T-helper 1 cell treated with Interleukin-12 subunit alpha and Interleukin-12 subunit beta and Interleukin-4 antibody, amounts not matched to agents 30 μg/mL and 1 μg/mL, for 36 hours (primary cell): ENCODE results near the gene NELFB.
A peak's percentile ranks its signal among the peaks of the same experiment; 100 is the strongest.
"Not testable (repeated sequence)": the region's sequence is repeated elsewhere in the genome, so short reads cannot be mapped to it uniquely, and the experiment has no call there.

Source experiments
- H3K27ac Mint-ChIP-seq: one replicate; pipeline ENCODE4 v1.8.0; 2021; ENCODE audit warnings: mild to moderate bottlenecking, mixed read lengths
- H3K27me3 Mint-ChIP-seq: one replicate; pipeline ENCODE4 v1.8.0; 2021; ENCODE audit warnings: low read depth, mixed read lengths
- H3K36me3 Mint-ChIP-seq: one replicate; pipeline ENCODE4 v1.8.0; 2021; ENCODE audit warnings: low read depth, mixed read lengths
- H3K4me1 Mint-ChIP-seq: one replicate; pipeline ENCODE4 v1.8.0; 2021; ENCODE audit warnings: low read depth, mixed read lengths
- H3K4me3 Mint-ChIP-seq: one replicate; pipeline ENCODE4 v1.8.0; 2021; ENCODE audit warnings: mild to moderate bottlenecking, moderate library complexity, mixed read lengths
- H3K9me3 Mint-ChIP-seq: one replicate; pipeline ENCODE4 v1.8.0; 2021; ENCODE audit warnings: mixed read lengths

NELFB gene

DNA sequence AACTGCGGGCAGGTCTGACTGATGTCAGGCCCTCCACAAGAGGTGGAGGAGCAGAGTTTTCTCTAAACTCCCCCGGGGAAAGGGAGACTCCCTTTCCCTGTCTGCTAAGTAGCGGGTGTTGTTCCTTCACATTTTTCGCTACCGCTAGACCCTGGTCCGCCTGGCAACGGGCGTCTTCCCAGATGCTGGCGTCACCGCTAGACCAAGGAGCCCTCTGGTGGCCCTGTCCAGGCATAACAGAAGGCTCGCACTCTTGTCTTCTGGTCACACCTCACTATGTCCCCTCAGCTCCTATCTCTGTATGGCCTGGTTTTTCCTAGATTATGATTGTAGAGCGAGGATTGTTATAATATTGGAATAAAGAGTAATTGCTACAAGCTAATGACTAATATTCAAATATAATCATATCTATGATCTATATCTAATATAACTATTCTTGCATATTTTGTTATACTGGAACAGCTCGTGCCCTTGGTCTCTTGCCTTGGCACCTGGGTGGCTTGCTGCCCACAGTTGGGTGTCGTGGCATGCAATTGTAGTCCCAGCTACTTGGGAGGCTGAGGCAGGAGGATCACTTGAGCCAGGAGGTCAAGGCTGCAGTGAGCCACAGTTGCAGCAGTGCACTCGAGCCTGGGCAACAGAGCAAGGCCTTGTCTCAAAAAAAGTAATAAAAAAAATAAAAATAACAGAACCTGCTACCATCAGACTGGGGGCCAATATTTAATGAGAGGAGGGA, 7.2 kb downstream of the NELFB start:
- not testable (repeated sequence) for H3K4me3 Mint-ChIP-seq, H3K9me3 Mint-ChIP-seq, H3K27me3 Mint-ChIP-seq, H3K36me3 Mint-ChIP-seq, H3K27ac Mint-ChIP-seq, H3K4me1 Mint-ChIP-seq

DNA sequence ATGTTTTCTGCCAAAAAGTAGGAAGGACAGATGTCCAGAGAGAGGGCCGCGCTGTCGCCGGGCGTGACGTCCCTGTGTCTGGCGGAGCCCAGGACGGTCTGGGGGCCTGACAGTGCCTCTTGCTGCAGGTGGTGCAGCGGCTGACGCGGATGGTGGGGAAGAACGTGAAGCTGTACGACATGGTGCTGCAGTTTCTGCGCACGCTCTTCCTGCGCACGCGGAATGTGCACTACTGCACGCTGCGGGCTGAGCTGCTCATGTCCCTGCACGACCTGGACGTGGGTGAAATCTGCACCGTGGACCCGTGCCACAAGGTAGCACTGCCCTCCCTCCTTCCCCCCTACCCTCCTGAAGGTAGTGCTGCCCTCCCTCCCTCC, 7.8 kb downstream of the NELFB start:
- Mint-ChIP-seq H3K4me3 (no peak overlapping the region), H3K27me3 (no peaks in the 10 kb centered on the region), H3K9me3 (no peaks in the 10 kb centered on the region), H3K36me3 (peaks cover 7% of the 10 kb centered on the region), H3K27ac (no peak overlapping the region), H3K4me1 (no peaks in the 10 kb centered on the region)

DNA sequence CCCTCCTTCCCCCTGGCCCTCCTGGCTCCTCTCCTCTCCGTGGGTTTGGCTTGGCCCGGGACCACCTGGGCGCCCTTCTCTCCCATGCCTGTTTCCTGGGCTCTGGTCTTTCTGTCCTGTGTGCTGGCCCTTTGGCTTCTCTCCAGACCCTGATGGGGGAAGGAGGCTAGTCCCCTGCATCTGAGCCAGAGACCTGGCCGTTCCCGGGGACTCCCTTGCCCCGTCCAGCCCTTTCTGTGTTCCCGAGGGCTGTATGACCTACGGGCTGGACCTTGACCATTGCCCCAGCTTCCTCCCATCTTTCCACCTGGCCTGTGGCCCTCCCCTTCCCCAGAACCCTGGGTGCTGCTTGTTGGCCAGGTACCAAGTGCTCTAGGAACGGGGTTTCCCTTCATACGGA, 8.4 kb downstream of the NELFB start:
- Mint-ChIP-seq H3K36me3 (peaks cover 9% of the 10 kb centered on the region), H3K4me1 (peaks cover under 1% of the 10 kb centered on the region), H3K9me3 (no peaks in the 10 kb centered on the region), H3K4me3 (no peak overlapping the region), H3K27me3 (no peaks in the 10 kb centered on the region), H3K27ac (no peak overlapping the region)

DNA sequence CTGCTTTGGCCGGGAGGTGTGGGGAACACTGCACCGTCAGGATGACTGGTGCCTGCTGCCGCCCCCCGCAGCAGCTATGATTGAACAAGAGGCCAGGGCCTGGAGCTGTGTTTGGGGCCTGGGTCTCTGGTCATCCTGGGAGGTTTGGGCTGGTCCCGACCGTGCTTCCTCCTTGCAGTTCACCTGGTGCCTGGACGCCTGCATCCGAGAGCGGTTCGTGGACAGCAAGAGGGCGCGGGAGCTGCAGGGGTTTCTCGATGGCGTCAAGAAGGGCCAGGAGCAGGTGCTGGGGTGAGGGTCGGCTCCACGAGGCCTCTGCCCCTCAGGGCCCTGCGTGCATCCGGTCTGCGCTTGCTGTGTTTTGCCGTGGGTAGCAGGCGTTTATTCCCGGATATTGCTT, 8.9 kb downstream of the NELFB start:
- Mint-ChIP-seq H3K4me3 (no peak overlapping the region), H3K27me3 (no peaks in the 10 kb centered on the region), H3K27ac (no peak overlapping the region), H3K4me1 (peaks cover 3% of the 10 kb centered on the region), H3K36me3 (peaks cover 13% of the 10 kb centered on the region), H3K9me3 (no peaks in the 10 kb centered on the region)

DNA sequence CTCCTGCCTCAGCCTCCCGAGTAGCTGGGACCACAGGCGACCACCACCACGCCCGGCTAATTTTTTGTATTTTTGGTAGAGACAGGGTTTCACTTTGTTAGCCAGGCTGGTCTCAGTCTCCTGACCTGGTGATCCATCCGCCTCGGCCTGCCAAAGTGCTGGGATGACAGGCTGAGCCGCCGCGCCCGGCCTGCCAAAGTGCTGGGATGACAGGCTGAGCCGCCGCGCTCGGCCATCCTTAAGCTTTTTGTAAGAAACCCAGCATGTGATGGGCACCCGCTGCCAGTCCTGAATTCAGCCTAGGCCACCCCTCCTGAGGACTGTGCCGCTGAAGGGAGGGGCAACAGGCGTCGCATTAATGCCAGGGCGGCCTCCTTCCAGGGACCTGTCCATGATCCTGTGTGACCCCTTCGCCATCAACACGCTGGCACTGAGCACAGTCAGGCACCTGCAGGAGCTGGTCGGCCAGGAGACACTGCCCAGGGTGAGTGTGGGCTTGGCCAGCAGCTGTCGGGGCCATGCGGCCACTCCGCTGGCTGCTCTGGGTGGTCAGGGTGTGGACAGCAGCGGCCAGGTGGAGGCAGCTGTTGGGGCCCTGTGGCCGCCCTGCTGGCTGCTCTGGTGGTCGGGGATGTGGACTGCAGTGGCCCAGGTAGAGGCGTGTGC, 10.5 kb downstream of the NELFB start:
- no peak overlapping the region for H3K4me3 Mint-ChIP-seq
- H3K4me1 Mint-ChIP-seq: peaks cover 3% of the 10 kb centered on the region
- H3K36me3 Mint-ChIP-seq: peaks cover 19% of the 10 kb centered on the region
- H3K9me3 Mint-ChIP-seq: no peaks in the 10 kb centered on the region
- no peaks in the 10 kb centered on the region for H3K27me3 Mint-ChIP-seq
- H3K27ac Mint-ChIP-seq: no peak overlapping the region

DNA sequence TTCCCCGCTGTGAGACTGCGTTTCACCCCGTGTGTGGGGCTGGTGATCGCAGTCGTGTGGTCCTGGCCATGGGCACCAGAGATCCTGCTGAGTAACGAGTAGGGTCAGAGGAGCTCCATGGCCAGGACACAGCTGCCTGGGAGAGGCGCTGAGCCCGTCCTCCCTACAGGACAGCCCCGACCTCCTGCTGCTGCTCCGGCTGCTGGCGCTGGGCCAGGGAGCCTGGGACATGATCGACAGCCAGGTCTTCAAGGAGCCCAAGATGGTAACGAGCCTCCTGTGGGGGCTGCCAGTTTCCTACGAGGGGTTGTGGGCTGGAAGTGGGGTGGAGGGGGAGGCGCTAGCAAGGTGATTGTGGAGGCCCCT, 11.0 kb downstream of the NELFB start:
- no peak overlapping the region for H3K4me3 Mint-ChIP-seq
- no peaks in the 10 kb centered on the region for H3K27me3 Mint-ChIP-seq
- peaks cover 19% of the 10 kb centered on the region for H3K36me3 Mint-ChIP-seq
- H3K9me3 Mint-ChIP-seq: no peaks in the 10 kb centered on the region
- H3K27ac Mint-ChIP-seq: no peak overlapping the region
- peaks cover 3% of the 10 kb centered on the region for H3K4me1 Mint-ChIP-seq

DNA sequence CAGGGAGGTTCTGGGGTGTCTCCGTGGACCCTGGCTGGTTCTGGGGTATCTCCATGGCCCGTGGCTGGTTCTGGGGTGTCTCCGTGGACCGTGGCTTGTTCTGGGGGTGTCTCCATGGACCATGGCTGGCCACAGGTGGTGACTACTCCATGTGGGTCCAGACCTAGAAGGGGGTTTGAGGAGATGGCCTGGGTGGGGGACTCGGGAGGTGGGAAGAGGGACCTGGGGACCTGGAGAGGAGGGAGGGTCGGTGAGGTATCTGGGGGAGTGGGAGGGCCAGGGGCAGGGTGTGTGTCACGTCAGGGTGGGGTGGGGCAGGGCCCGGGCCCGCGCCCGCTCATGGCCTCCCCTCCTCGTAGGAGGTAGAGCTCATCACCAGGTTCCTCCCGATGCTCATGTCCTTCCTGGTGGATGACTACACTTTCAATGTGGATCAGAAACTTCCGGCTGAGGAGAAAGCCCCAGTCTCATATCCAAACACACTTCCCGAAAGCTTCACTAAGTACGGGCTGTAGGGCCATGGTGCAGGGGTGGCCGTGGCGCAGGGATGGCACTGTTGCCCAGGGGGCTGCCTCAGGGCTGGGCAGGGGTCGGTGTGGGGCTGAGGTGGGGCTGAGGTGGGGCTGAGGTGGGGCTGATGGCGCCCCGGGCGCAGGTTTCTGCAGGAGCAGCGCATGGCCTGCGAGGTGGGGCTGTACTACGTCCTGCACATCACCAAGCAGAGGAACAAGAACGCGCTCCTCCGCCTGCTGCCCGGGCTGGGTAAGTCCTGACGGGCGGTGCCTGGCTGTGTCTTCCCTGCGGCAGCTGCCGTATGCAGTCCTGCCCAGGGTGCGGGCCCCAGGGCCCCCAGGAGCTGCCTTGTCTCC, 11.7 kb downstream of the NELFB start:
- no peak overlapping the region for H3K4me3 Mint-ChIP-seq
- H3K27ac Mint-ChIP-seq: no peak overlapping the region
- H3K36me3 Mint-ChIP-seq: peaks cover 21% of the 10 kb centered on the region
- H3K9me3 Mint-ChIP-seq: no peaks in the 10 kb centered on the region
- no peaks in the 10 kb centered on the region for H3K27me3 Mint-ChIP-seq
- H3K4me1 Mint-ChIP-seq: peaks cover 7% of the 10 kb centered on the region

DNA sequence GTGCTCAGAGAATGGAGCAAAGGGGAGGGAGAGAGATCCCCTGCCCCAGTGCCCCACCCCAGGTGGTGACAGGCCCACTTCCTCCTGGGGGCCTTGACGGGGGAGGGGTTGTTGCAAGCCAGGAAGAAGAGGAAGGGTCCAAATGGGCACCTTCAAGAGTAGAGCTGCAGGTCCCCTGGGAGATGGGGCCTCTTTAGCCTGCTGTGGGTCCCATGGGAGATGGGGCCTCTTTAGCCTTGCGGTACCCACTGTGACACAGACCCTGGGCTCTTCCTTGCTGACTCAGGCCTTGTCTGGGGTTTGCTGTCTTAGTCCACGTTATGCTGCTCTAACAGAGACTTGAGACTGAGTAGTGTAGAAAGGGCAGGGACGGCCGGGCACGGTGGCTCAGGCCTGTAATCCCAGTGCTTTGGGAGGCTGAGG, 12.8 kb downstream of the NELFB start:
- Mint-ChIP-seq H3K27me3 (no peaks in the 10 kb centered on the region), H3K27ac (no peak overlapping the region), H3K4me1 (peaks cover 7% of the 10 kb centered on the region), H3K9me3 (no peaks in the 10 kb centered on the region), H3K36me3 (peaks cover 21% of the 10 kb centered on the region), H3K4me3 (no peak overlapping the region)

DNA sequence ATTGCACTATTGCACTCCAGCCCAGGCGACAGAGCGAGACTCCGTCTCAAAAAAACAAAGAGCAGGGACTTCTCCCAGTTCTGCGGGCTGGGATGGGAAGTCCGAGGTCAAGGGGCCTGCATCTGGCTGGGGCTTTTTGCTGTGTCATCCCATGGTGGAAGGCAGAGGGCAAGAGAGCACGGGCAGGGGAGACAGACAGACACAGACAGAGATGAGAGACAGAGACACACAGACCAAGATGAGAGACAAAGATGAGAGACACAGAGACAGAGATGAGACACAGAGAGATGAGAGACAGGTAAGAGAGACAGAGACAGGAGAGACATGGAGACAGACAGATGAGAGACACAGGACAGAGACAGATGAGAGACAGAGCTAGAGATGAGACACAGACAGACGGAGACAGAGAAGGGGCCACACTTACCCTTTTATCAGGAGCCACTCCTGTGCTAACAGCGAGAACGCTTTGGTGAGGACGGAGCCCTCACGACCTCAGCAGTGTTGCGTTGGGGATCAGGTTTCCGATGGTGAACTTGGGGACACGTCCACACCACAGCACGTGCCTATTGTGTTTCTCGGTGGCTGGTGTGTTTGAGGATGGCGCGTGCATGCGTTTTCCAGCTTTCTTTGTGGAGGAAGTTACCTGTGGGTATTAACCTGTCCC, 13.5 kb downstream of the NELFB start:
- Mint-ChIP-seq H3K9me3 (no peaks in the 10 kb centered on the region), H3K4me3 (peak overlapping the region; percentile 4), H3K27me3 (no peaks in the 10 kb centered on the region), H3K36me3 (peaks cover 25% of the 10 kb centered on the region), H3K4me1 (peaks cover 7% of the 10 kb centered on the region), H3K27ac (no peak overlapping the region)

DNA sequence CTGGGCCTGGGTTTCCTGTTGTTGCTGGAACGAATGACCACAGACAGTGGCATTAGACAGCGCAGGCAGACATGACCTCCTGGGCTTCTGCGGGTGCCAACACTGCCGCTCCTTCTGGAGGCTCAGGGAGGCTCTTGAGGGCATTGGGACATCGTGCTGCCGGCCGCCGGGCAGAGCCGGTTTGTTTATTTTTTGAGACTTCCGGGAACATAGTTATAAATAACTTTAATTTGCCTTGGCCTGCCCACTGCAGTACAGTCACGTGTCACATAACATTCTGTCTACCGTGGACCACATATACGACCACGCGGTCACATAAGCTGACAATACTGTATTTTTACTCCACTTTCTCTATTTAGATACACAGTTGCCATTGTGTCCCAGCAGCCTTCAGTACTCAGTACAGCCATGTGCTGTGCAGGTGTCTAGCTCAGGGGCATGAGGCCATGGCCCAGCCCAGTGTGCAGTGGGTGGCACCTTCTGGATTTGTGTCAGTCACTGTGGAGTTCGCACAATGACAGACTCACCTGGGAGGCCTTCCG, 14.2 kb downstream of the NELFB start:
- H3K9me3 Mint-ChIP-seq: no peaks in the 10 kb centered on the region
- peaks cover 7% of the 10 kb centered on the region for H3K4me1 Mint-ChIP-seq
- no peaks in the 10 kb centered on the region for H3K27me3 Mint-ChIP-seq
- H3K4me3 Mint-ChIP-seq: no peak overlapping the region
- H3K36me3 Mint-ChIP-seq: peaks cover 25% of the 10 kb centered on the region
- no peak overlapping the region for H3K27ac Mint-ChIP-seq

DNA sequence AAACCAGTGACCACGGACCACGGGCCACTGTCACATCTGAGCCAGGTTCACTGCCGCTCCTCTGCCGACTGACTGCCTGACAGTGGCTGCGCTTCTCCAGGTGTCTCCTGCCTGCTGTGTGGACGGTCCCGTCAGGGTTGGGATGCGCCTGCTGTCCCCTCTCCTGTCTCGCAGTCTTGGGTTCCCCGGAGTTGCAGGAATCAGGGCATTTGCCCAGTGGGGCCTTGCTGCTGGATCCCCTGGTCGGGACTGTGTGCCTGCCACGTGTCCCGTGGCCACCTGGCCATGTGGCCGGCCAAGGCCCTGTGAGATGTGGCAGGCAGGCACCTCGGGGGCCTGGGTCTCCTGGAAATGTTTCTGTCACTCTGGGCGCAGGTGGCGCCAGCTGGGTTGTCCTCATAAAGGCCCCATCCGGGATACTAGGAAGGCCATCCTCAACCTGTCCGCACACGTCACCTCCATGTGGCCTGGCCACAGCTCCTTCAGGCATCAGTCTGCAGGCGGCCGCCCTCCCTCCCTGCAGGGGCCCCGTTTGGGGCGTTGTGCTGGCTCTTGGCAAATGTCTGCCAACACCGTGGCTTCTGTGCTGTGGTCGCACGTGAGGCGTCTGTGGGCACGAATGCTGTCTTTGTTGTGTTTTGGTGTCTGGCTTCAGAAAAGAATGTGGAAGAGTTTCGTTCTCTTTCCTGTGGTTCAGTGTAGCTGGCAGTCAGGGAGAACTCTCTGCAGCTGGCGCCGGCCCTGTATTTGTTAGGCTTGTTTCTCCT, 16.0 kb downstream of the NELFB start:
- H3K4me1 Mint-ChIP-seq: peaks cover 11% of the 10 kb centered on the region
- H3K27ac Mint-ChIP-seq: peak overlapping the region; percentile 24
- no peak overlapping the region for H3K4me3 Mint-ChIP-seq
- H3K27me3 Mint-ChIP-seq: no peaks in the 10 kb centered on the region
- H3K36me3 Mint-ChIP-seq: peaks cover 23% of the 10 kb centered on the region
- no peaks in the 10 kb centered on the region for H3K9me3 Mint-ChIP-seq

DNA sequence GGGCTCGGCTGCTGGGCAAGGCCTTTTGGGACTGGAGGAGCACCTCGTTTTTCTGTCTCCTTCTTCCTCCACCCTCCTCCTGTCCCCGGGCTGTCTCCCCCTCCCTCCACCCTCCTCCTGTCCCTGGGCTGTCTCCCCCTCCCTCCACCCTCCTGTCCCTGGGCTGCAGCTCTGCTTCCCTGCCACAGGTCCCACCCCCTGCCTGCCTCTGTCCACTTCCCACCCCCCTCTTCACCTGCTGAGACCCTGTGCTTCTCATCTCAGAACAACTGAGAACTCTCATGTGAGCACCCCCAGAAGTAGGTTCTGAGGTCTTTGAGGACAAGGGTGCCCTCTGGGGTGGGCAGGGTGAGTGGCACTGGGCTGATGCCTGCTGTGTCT, 16.6 kb downstream of the NELFB start:
- H3K4me1 Mint-ChIP-seq: peaks cover 12% of the 10 kb centered on the region
- no peak overlapping the region for H3K4me3 Mint-ChIP-seq
- H3K9me3 Mint-ChIP-seq: no peaks in the 10 kb centered on the region

DNA sequence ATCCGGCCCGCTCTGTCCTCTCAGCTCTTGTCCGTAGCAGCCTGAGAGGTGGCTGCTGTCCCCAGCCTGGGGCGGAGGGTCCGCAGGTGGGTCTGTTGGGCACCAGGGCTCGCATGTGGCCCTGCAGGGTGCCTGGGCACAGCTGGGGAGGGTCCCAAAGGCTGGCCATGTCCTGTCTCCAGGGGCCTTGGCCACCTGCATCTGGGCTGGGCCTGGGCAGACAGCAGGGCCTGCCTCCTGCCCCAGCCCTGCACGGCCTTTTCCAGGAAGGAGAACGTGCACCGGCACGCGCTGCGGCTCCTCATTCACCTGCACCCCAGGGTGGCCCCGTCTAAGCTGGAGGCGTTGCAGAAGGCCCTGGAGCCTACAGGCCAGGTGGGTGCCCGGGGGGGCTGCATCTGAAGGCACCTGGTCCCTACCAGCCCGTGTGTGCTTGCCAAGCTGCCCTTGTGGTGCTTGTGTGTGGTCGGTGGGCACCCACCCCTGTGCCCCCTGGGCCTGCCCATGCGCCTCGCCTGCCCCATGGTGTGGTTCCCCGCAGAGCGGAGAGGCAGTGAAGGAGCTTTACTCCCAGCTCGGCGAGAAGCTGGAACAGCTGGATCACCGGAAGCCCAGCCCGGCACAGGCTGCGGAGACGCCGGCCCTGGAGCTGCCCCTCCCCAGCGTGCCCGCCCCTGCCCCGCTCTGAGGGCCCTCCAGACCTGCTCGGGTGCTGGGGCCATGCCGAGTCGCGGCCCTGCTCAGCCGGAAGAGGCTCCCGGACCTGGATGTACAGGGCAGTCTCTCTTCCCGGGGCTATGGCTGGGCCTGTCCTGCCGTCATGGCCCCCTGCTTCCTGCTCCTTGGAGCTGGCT, 17.3 kb downstream of the NELFB start:
- H3K4me1 Mint-ChIP-seq: peaks cover 16% of the 10 kb centered on the region
- H3K4me3 Mint-ChIP-seq: no peak overlapping the region
- peaks cover 21% of the 10 kb centered on the region for H3K36me3 Mint-ChIP-seq
- no peaks in the 10 kb centered on the region for H3K27me3 Mint-ChIP-seq
- no peak overlapping the region for H3K27ac Mint-ChIP-seq
- H3K9me3 Mint-ChIP-seq: no peaks in the 10 kb centered on the region

More for the DNA sequence above, 16.6 kb downstream of the NELFB start:
- H3K27me3 Mint-ChIP-seq: no peaks in the 10 kb centered on the region
- H3K27ac Mint-ChIP-seq: peak overlapping the region; percentile 24
- peaks cover 23% of the 10 kb centered on the region for H3K36me3 Mint-ChIP-seq
